ENCODE measurements around the gene PMF1. TPM values are rescaled to one million over a fixed set of nuclear protein-coding genes. Genes with fewer than 3 reads are reported as not detected.

Gene PMF1
- total RNA-seq, 1 experiment from 2014 or later = 60.3 TPM

- DNase-seq (ENCODE audit: low read depth, low spot score) = peak; percentile 11
- in situ Hi-C loops (cut with HindIII; ENCODE audit: low pct_unique_long_range_greater_than_20kb, low sequenced_read_pairs) = no loop called here
Measured at GRCh38 chr1:156247460-156248322, 34.9 kb downstream of the PMF1 start, which contains the start of gene PAQR6. TSS of gene PAQR6 (minus strand) at chr1:156248056. CDS start at chr1:156246731, 1,325 bp downstream.

- in situ Hi-C loops (cut with HindIII; ENCODE audit: low pct_unique_long_range_greater_than_20kb, low sequenced_read_pairs) = no loop called here
Measured at GRCh38 chr1:156248323-156248683, 35.5 kb downstream of the PMF1 start.

GRCh38 chr1:156249593-156249992 lies 36.8 kb downstream of the PMF1 start:
- in situ Hi-C loops (cut with HindIII; ENCODE audit: low pct_unique_long_range_greater_than_20kb, low sequenced_read_pairs) = no loop called here
- DNase-seq (ENCODE audit: low read depth, low spot score) = no peak

More at GRCh38 chr1:156248323-156248683, 35.5 kb downstream of the PMF1 start:
- DNase-seq (ENCODE audit: low read depth, low spot score) = no peak

DNA sequence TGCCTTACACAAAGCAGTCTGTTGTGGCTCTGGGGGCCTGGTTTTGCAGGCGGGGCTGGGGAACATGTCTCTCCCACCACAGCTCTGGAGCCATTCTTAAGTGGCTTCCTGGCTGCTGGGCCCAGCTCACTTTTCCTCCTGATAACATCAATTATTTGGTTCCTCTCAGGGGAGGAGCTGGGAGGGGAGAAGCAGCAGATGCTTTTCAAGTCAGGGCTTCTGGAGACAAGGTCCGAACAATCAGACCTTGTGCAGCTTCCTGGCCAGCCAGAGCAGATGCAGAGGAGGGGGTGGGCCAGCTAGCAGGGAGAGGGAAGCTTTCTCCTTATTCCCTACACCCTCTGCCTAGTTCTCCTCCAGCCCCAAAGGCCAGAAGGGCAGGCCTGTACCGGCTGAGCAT lies 38.7 kb downstream of the PMF1 start:
- in situ Hi-C loops (cut with HindIII; ENCODE audit: low pct_unique_long_range_greater_than_20kb, low sequenced_read_pairs) = no loop called here

DNA sequence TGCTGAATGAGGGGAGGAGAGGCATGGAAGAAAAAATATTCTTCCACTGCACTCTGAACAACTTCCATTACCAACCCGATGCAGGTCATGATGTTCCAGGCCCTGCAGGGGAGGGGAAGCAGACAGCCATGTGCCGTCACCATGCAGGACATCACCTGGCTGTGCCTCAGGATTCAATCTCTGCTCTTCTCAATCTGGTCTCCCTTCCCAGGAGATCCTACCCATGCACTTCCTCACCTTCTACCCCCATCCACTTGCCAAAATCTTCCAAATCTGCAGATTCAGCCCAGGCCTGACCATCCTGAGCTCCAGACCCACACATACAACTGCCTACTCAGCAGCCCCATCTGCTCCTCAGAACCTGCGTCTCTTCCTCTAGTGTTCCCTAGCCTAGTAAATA lies 40.8 kb downstream of the PMF1 start:
- no peak for DNase-seq (ENCODE audit: low read depth, low spot score)
- in situ Hi-C loops (cut with HindIII; ENCODE audit: low pct_unique_long_range_greater_than_20kb, low sequenced_read_pairs) = no loop called here

More for the DNA sequence above, 38.7 kb downstream of the PMF1 start:
- DNase-seq (ENCODE audit: low read depth, low spot score) = no peak

DNA sequence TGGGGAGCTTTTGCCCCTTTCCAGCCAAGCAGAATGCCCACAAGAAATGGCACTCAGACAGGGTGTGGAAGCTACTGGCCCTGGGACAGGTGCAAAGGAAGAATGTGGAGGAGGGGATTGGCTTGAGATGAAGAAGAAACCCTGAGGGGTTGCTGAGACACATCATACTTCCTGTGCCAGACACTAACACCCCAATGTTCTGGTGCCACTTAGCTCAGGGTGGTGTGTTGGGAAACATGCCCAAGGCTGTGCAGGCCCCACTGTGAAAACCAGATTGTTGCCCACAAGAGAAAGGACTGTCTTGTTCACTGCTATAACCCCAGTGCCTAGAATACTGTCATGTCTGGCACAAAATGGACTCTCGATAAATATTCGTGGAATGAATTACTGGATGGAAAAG lies 44.9 kb downstream of the PMF1 start:
- DNase-seq (ENCODE audit: low read depth, low spot score) = no peak
- in situ Hi-C loops (cut with HindIII; ENCODE audit: low pct_unique_long_range_greater_than_20kb, low sequenced_read_pairs) = no loop called here

DNA sequence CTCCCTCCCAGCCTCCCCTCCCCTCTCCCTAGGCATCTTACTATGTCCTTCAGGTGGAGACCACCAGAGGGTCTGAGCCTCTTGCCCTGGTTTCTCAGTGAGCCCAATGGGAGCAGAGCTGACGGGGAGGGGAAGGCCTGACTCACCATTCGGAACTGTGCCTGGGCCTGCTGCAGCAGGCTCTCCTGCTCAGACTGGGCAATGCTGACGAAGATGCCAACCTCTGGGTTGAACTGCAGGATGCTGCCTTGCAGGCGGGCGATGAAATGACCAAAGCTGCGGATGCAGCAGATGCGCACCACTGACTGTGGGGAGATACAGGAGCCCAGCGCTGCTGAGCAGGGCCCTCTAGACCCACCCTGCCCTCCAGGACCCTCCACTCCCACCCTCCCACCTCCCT lies 46.1 kb downstream of the PMF1 start:
- DNase-seq (ENCODE audit: low read depth, low spot score) = no peak
- in situ Hi-C loops (cut with HindIII; ENCODE audit: low pct_unique_long_range_greater_than_20kb, low sequenced_read_pairs) = no loop called here

- in situ Hi-C loops (cut with HindIII; ENCODE audit: low pct_unique_long_range_greater_than_20kb, low sequenced_read_pairs) = no loop called here
- DNase-seq (ENCODE audit: low read depth, low spot score) = no peak
Measured at GRCh38 chr1:156259805-156260204, 47.0 kb downstream of the PMF1 start.

- DNase-seq (ENCODE audit: low read depth, low spot score) = peak; percentile 65
- in situ Hi-C loops (cut with HindIII; ENCODE audit: low pct_unique_long_range_greater_than_20kb, low sequenced_read_pairs) = no loop called here
Measured at GRCh38 chr1:156260896-156261295, 48.1 kb downstream of the PMF1 start.

GRCh38 chr1:156262461-156263287 lies 49.9 kb downstream of the PMF1 start:
- no peak for DNase-seq (ENCODE audit: low read depth, low spot score)

GRCh38 chr1:156263288-156263655 lies 50.5 kb downstream of the PMF1 start:
- DNase-seq (ENCODE audit: low read depth, low spot score) = no peak
- in situ Hi-C loops (cut with HindIII; ENCODE audit: low pct_unique_long_range_greater_than_20kb, low sequenced_read_pairs) = no loop called here

More at GRCh38 chr1:156262461-156263287, 49.9 kb downstream of the PMF1 start:
- in situ Hi-C loops (cut with HindIII; ENCODE audit: low pct_unique_long_range_greater_than_20kb, low sequenced_read_pairs) = no loop called here

DNA sequence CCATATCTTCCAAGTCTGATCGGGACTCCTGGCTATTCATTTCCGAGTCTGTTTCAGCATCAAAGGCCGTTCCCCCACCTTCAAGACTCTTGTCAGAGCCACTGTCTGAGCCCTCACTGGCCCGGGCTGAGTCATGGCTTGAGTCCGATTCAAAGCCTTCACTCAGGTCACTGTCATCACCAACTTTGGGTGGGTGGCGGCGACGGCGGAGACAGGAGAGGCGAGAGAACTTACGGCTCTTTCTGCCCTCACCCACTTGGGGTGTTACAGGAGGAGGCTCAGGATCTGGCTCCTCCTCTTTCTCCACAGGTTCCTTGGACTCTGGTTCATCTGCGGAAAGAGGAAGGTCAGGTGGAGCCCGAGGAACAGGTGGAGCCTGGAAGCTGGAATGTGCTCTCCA lies 53.2 kb downstream of the PMF1 start:
- DNase-seq (ENCODE audit: low read depth, low spot score) = no peak
- in situ Hi-C loops (cut with HindIII; ENCODE audit: low pct_unique_long_range_greater_than_20kb, low sequenced_read_pairs) = no loop called here

DNA sequence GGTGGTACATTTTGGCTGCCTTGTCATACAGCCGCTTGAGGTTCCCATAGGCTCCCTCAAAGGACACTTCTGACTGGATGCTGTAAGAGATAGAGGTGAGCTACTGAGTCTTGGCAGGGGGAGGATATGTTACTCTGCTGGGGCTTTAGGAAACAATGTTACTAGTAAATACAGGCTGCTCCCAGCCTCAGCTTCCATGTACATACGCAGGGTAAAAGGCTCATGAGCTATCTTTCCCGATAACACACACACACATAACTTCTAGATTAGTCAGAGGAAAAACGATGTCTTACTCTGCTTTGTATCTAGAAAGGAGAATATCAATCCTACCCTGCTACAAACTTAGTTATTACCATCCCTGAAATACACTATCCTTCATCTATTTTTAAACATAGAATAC lies 55.5 kb downstream of the PMF1 start:
- in situ Hi-C loops (cut with HindIII; ENCODE audit: low pct_unique_long_range_greater_than_20kb, low sequenced_read_pairs) = no loop called here
- DNase-seq (ENCODE audit: low read depth, low spot score) = no peak

- no peak for DNase-seq (ENCODE audit: low read depth, low spot score)
- in situ Hi-C loops (cut with HindIII; ENCODE audit: low pct_unique_long_range_greater_than_20kb, low sequenced_read_pairs) = no loop called here
Measured at GRCh38 chr1:156270314-156270713, 57.5 kb downstream of the PMF1 start.

GRCh38 chr1:156276532-156276931 lies 63.7 kb downstream of the PMF1 start:
- DNase-seq (ENCODE audit: low read depth, low spot score) = no peak
- in situ Hi-C loops (cut with HindIII; ENCODE audit: low pct_unique_long_range_greater_than_20kb, low sequenced_read_pairs) = no loop called here

- in situ Hi-C loops (cut with HindIII; ENCODE audit: low pct_unique_long_range_greater_than_20kb, low sequenced_read_pairs) = no loop called here
- no peak for DNase-seq (ENCODE audit: low read depth, low spot score)
Measured at GRCh38 chr1:156276966-156277381, 64.2 kb downstream of the PMF1 start.

DNA sequence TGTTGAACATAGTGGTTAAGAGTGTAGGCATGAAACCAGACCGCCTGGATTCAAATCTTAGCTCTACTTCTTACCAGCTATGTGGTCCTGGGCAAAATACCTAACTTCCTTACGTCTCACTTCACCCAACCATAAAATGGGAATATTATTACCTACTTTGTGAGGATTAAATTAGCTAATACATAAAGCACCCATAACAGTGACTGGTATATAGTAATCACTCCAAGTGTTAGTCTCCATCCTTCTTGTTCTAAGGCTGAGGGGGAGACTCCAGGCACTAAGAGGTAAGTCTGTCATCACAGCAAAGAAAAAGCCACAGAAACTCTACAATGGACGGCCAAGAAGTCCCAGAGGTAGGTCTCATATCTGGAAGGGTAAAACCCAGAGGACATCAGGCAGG lies 67.0 kb downstream of the PMF1 start:
- in situ Hi-C loops (cut with HindIII; ENCODE audit: low pct_unique_long_range_greater_than_20kb, low sequenced_read_pairs) = no loop called here
- no peak for DNase-seq (ENCODE audit: low read depth, low spot score)

DNA sequence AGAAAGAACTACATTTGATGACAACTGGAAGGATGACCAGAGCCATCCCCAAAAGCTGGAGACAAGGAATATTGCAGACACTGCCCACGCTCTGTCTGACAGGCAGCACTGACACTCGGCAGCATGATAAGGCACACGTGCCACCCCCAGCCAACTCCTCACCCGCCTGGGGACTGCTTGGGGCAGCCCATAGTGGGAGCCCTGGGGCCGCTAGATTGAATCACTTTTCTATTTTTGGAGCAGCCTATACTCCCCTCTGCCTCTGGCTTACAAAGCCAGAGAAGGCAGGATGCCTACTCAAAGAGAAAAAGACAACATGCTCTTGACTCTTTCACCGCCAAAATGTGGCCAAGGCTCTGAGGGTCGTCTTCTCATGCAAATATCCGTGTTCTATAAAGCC lies 68.5 kb downstream of the PMF1 start:
- peak; percentile 40 for DNase-seq (ENCODE audit: low read depth, low spot score)
- in situ Hi-C loops (cut with HindIII; ENCODE audit: low pct_unique_long_range_greater_than_20kb, low sequenced_read_pairs) = no loop called here
